ENCODE data around the gene RERG. TPM values are rescaled to one million over a fixed set of nuclear protein-coding genes. Genes with fewer than 3 reads are reported as not detected.

The RERG gene
- polyA plus RNA-seq, 3 donors, result not detected

GRCh38 chr12:15201056-15201455, 20.2 kb downstream of the RERG start:
- no peak for DNase-seq
- peaks cover 0 to 5% (median 2%) of the 10 kb centered on the region in 3 donors for H3K27me3 Mint-ChIP-seq (ENCODE audit: low read depth in 3 of 3)
- no peaks in the 10 kb centered on the region for H3K4me1 Mint-ChIP-seq
- H2AFZ ChIP-seq (ENCODE audit: insufficient read depth, low read depth, low read length, poor library complexity, severe bottlenecking), result no peak overlapping the region
- no peak for TF ChIP-seq CTCF (IDR thresholded peaks at IDR 0.05)
- no peaks in the 10 kb centered on the region for H3K4me1 ChIP-seq (ENCODE audit: control insufficient read depth in 1 of 2, insufficient read depth in 2 of 2, low read length in 2 of 2)
- H3K9me3 Mint-ChIP-seq, result no peaks in the 10 kb centered on the region
- no CpG with 5 or more reads among the region's 1 CpG for WGBS (ENCODE audit: insufficient coverage)
- no peaks in the 10 kb centered on the region for H3K36me3 ChIP-seq (replicated peaks in 1 of 2; ENCODE audit: control insufficient read depth in 1 of 2, insufficient read depth in 2 of 2, low read length in 2 of 2)
- no peaks in the 10 kb centered on the region for H4K20me1 ChIP-seq (ENCODE audit: insufficient read depth, low read length)
- H3K27ac ChIP-seq (ENCODE audit: low read depth in 1 of 2, low read length in 2 of 2), result no peak overlapping the region
- no peak overlapping the region for H3K4me3 ChIP-seq (replicated peaks in 1 of 3; ENCODE audit: low read depth in 2 of 3, low read length in 3 of 3)
- H3K27me3 ChIP-seq (ENCODE audit: control insufficient read depth in 2 of 2, insufficient read depth in 2 of 2, low read length in 2 of 2), result no peaks in the 10 kb centered on the region
- intact Hi-C loops (cut with micrococcal nuclease), result no loop called here
- H3K9ac ChIP-seq (ENCODE audit: insufficient read depth, low read length, poor library complexity, severe bottlenecking), result no peak overlapping the region
- no peaks in the 10 kb centered on the region for H3K36me3 Mint-ChIP-seq
- H3K9me3 ChIP-seq (replicated peaks in 1 of 2; ENCODE audit: control insufficient read depth in 1 of 2, insufficient read depth in 1 of 2, low read length in 2 of 2), result no peaks in the 10 kb centered on the region
- H3K4me2 ChIP-seq (replicated peaks; ENCODE audit: extremely low read depth, low read length, poor library complexity, severe bottlenecking), result no peak overlapping the region
- no peaks in the 10 kb centered on the region for H3K79me2 ChIP-seq (ENCODE audit: insufficient read depth, low read length)
- no peak overlapping the region for H3K4me3 Mint-ChIP-seq
- no peak overlapping the region for H3K27ac Mint-ChIP-seq

DNA sequence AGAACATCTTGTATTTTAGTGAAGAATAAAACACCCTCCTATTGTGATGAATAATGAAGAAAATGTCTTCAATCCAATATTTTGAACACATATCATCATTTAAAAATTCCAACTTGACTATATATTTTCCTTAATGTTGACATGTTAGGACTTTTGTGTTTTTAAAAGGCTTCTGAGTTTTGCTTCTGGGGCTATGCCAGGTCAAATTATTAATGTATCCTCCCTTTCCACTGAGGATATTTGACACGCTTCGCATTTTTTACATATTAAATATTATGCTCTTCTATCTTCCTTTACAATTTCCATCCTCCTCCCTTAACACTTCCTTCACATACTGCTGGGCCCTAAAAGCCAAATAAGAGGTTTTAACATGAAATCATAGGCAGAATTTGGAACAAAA, 20.6 kb downstream of the RERG start:
- H4K20me1 ChIP-seq (ENCODE audit: insufficient read depth, low read length), result no peaks in the 10 kb centered on the region
- H3K27ac Mint-ChIP-seq, result no peak overlapping the region
- no peak overlapping the region for H3K9ac ChIP-seq (ENCODE audit: insufficient read depth, low read length, poor library complexity, severe bottlenecking)
- H3K9me3 ChIP-seq (replicated peaks in 1 of 2; ENCODE audit: control insufficient read depth in 1 of 2, insufficient read depth in 1 of 2, low read length in 2 of 2), result no peaks in the 10 kb centered on the region
- peaks cover 0 to 5% (median 2%) of the 10 kb centered on the region in 3 donors for H3K27me3 Mint-ChIP-seq (ENCODE audit: low read depth in 3 of 3)
- H3K36me3 ChIP-seq (replicated peaks in 1 of 2; ENCODE audit: control insufficient read depth in 1 of 2, insufficient read depth in 2 of 2, low read length in 2 of 2), result no peaks in the 10 kb centered on the region
- H3K36me3 Mint-ChIP-seq, result no peaks in the 10 kb centered on the region
- H3K4me1 Mint-ChIP-seq, result no peaks in the 10 kb centered on the region
- intact Hi-C loops (cut with micrococcal nuclease), result no loop called here
- H3K4me3 ChIP-seq (replicated peaks in 1 of 3; ENCODE audit: low read depth in 2 of 3, low read length in 3 of 3), result no peak overlapping the region
- H3K27ac ChIP-seq (ENCODE audit: low read depth in 1 of 2, low read length in 2 of 2), result no peak overlapping the region
- DNase-seq, result no peak
- H3K4me3 Mint-ChIP-seq, result no peak overlapping the region
- no peak for TF ChIP-seq CTCF (IDR thresholded peaks at IDR 0.05)
- no peaks in the 10 kb centered on the region for H3K9me3 Mint-ChIP-seq
- no peaks in the 10 kb centered on the region for H3K4me1 ChIP-seq (ENCODE audit: control insufficient read depth in 1 of 2, insufficient read depth in 2 of 2, low read length in 2 of 2)
- no peak overlapping the region for H2AFZ ChIP-seq (ENCODE audit: insufficient read depth, low read depth, low read length, poor library complexity, severe bottlenecking)
- no peak overlapping the region for H3K4me2 ChIP-seq (replicated peaks; ENCODE audit: extremely low read depth, low read length, poor library complexity, severe bottlenecking)
- 80% methylated on average over 1 of the region's 2 CpGs for WGBS (ENCODE audit: insufficient coverage)
- no peaks in the 10 kb centered on the region for H3K79me2 ChIP-seq (ENCODE audit: insufficient read depth, low read length)
- H3K27me3 ChIP-seq (ENCODE audit: control insufficient read depth in 2 of 2, insufficient read depth in 2 of 2, low read length in 2 of 2), result no peaks in the 10 kb centered on the region

All from CD14-positive monocyte (primary cell).